Left lung (tissue), 10 donors: ENCODE results near the gene DPM2. TPM values are rescaled to one million over a fixed set of nuclear protein-coding genes. Genes with fewer than 3 reads are reported as not detected.

Experiments
- ATAC-seq: fragments of 200-7000 bp; cut with Tn5 transposase; one replicate; pipeline ENCODE4 v1.9.1; 2020; ENCODE audit warnings: moderate library complexity
- DNase-seq, 4 donors: peaks; one replicate each; pipeline ENCODE4 v3.0.0-alpha.2; 2013 to 2020
- H3K27ac ChIP-seq, 2 donors: fragments of 200-600 bp; sonication (generic) in 1 of 2; one replicate each; pipeline versions ENCODE4 v1.5.0 to v1.8.0; 2020 to 2021
- H3K27me3 ChIP-seq, 2 donors: fragments of 200-600 bp; sonication (generic) in 1 of 2; one replicate each; pipeline versions ENCODE4 v1.5.0 to v1.8.0; 2020 to 2021
- H3K36me3 ChIP-seq, 2 donors: fragments of 200-600 bp; sonication (generic) in 1 of 2; one replicate each; pipeline versions ENCODE4 v1.5.0 to v1.8.0; 2020 to 2021
- H3K4me1 ChIP-seq, 2 donors: fragments of 200-600 bp; one replicate each; pipeline ENCODE4 v1.8.0; 2021
- H3K4me3 ChIP-seq, 2 donors: fragments of 200-600 bp; sonication (generic) in 1 of 2; one replicate each; pipeline versions ENCODE4 v1.5.0 to v1.8.0; 2020 to 2021; ENCODE audit warnings: mild to moderate bottlenecking in 1 of 2
- H3K9me3 ChIP-seq, 2 donors: fragments of 200-600 bp; sonication (generic) in 1 of 2; one replicate each; pipeline versions ENCODE4 v1.5.0 to v1.8.0; 2020 to 2021
- CTCF ChIP-seq, 2 donors: fragments of 200-600 bp; sonication (generic) in 1 of 2; IDR thresholded peaks; one replicate each; pipeline versions ENCODE4 v1.5.0 to v1.8.0; 2021; ENCODE audit warnings: antibody characterized with exemption in 2 of 2
- intact Hi-C, 2 donors: fragments of 100-400 bp; cut with DNase I; formaldehyde crosslinking; loops; one replicate each; pipeline versions ENCODE4 v1.11.2 to v1.14.2; 2022
- polyA plus RNA-seq, 6 donors: library from polyadenylated mRNA; unstranded; fragments of 120-200 nt; gene quantifications; one replicate each; pipeline ENCODE4 v1.2.1, GENCODE V29; 2013; ENCODE audit not compliant: insufficient read length in 6 of 6
- total RNA-seq, 2 donors: library from RNA; stranded (reverse); fragmentation: NEBNext Ultra II Directional; extraction: Animal tissue kit (Norgen Biotek cat#: 25700); gene quantifications; one replicate each; pipeline ENCODE4 v1.2.1, GENCODE V29; 2021
- donor health status: DM: no; HTN: yes; CAD: no.
- donor health status: DM: no; HTN: no; CAD: no.

DPM2 gene
- total and polyA plus RNA-seq, 8 donors: 32.1 to 47.6 (median 36.3) TPM

GRCh38 chr9:127896395-127897192, 41.1 kb downstream of the DPM2 start:
- intact Hi-C loops: no loop called here
- H3K4me3 ChIP-seq: peak overlapping the region; percentile 3 to 74
- H3K27me3 ChIP-seq: no peaks in the 10 kb centered on the region
- peaks cover 0 to 22% of the 10 kb centered on the region in 2 donors for H3K9me3 ChIP-seq
- peak overlapping the region; percentile 33 to 93 for H3K27ac ChIP-seq
- peaks cover 7 to 46% of the 10 kb centered on the region in 2 donors for H3K36me3 ChIP-seq
- DNase-seq: peak in 1 of 4 donors; percentile 51
- TF ChIP-seq CTCF (IDR thresholded peaks at IDR 0.05): no peak
- H3K4me1 ChIP-seq: peaks cover 32 to 41% of the 10 kb centered on the region in 2 donors
- no peak for ATAC-seq

GRCh38 chr9:127895811-127896210, 41.8 kb downstream of the DPM2 start:
- no peak overlapping the region for H3K4me3 ChIP-seq
- DNase-seq: no peak
- H3K27me3 ChIP-seq: no peaks in the 10 kb centered on the region
- ATAC-seq: no peak
- H3K4me1 ChIP-seq: peaks cover 32 to 34% of the 10 kb centered on the region in 2 donors
- H3K36me3 ChIP-seq: peaks cover 7 to 52% of the 10 kb centered on the region in 2 donors
- TF ChIP-seq CTCF (IDR thresholded peaks at IDR 0.05): no peak
- intact Hi-C loops: no loop called here
- H3K9me3 ChIP-seq: peaks cover 0 to 22% of the 10 kb centered on the region in 2 donors
- no peak overlapping the region for H3K27ac ChIP-seq

- H3K36me3 ChIP-seq: peaks cover 7 to 74% of the 10 kb centered on the region in 2 donors
- H3K9me3 ChIP-seq: peaks cover 0 to 22% of the 10 kb centered on the region in 2 donors
- peaks cover 19 to 21% of the 10 kb centered on the region in 2 donors for H3K4me1 ChIP-seq
- ATAC-seq: no peak
- H3K27ac ChIP-seq: no peak overlapping the region
- no peaks in the 10 kb centered on the region for H3K27me3 ChIP-seq
- no peak for DNase-seq
- intact Hi-C loops: no loop called here
- no peak for TF ChIP-seq CTCF (IDR thresholded peaks at IDR 0.05)
- H3K4me3 ChIP-seq: no peak overlapping the region
Measured at GRCh38 chr9:127893392-127893791, 44.3 kb downstream of the DPM2 start.

DNA sequence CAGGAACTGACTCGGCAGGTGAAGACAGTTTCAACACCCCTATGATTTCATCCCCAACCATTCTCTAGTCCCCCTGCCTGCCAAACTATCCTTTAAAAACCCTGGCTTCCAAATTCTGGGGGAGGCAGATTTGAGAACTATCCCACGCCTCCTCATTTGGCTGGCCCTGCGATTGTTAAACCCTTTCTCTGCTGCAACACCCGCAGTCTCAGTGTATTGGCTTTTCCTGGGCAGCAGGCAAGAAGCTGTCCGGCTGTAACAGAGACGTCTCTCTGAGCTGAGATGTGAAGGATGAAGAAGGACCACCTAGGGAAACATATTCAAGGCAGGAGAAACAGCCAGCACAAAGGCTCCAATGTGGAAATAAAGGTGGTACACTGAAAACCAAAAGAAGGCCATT, 44.8 kb downstream of the DPM2 start:
- no peaks in the 10 kb centered on the region for H3K27me3 ChIP-seq
- no peak for TF ChIP-seq CTCF (IDR thresholded peaks at IDR 0.05)
- peaks cover 0 to 22% of the 10 kb centered on the region in 2 donors for H3K9me3 ChIP-seq
- no peak overlapping the region for H3K27ac ChIP-seq
- peaks cover 7 to 80% of the 10 kb centered on the region in 2 donors for H3K36me3 ChIP-seq
- peaks cover 14 to 16% of the 10 kb centered on the region in 2 donors for H3K4me1 ChIP-seq
- DNase-seq (no peak), ATAC-seq (no peak)
- intact Hi-C loops: no loop called here
- H3K4me3 ChIP-seq: no peak overlapping the region

DNA sequence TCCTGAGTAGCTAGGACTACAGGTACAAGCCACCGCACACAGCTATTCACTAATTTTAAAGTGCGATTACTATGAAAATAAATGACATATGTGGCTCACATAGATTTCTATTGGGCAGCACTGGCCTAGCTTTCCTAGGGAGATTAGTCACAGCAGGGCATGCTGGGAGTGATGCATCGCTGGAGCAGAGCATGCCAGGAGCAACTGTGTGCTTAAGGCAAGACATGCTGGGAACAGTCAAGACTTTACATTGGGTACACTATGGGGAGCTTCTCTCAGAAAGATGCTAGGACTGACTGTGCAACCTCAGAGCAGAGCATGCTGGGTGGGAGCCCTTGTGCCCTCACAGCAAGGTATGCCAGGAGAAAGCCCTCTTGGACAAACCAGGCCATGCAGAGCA, 47.6 kb downstream of the DPM2 start:
- H3K9me3 ChIP-seq: peaks cover 0 to 18% of the 10 kb centered on the region in 2 donors
- no peaks in the 10 kb centered on the region for H3K4me1 ChIP-seq
- DNase-seq (no peak), ATAC-seq (no peak)
- H3K4me3 ChIP-seq: no peak overlapping the region
- TF ChIP-seq CTCF (IDR thresholded peaks at IDR 0.05): no peak
- H3K36me3 ChIP-seq: peaks cover 7 to 92% of the 10 kb centered on the region in 2 donors
- H3K27ac ChIP-seq: no peak overlapping the region
- intact Hi-C loops: no loop called here
- no peaks in the 10 kb centered on the region for H3K27me3 ChIP-seq
